ENCODE measurements around the gene KRTAP10-8.
"Not testable (repeated sequence)": the region's sequence is repeated elsewhere in the genome, so short reads cannot be mapped to it uniquely, and the experiment has no call there.

Gene KRTAP10-8

GRCh38 chr21:44612029-44612486, at the start of gene KRTAP10-8:
TSS of gene KRTAP10-8 (plus strand) at chr21:44612079. CDS start at chr21:44612101, 22 bp downstream.
- no peak for DNase-seq

GRCh38 chr21:44564099-44564498, 47.8 kb upstream of the KRTAP10-8 start:
- no peak for DNase-seq

GRCh38 chr21:44564886-44565598, 46.8 kb upstream of the KRTAP10-8 start:
- no peak for DNase-seq

- DNase-seq: no peak
Measured at GRCh38 chr21:44566403-44566802, 45.5 kb upstream of the KRTAP10-8 start.

- no peak for DNase-seq
Measured at GRCh38 chr21:44567481-44568171, 44.3 kb upstream of the KRTAP10-8 start.

GRCh38 chr21:44568261-44568660, 43.6 kb upstream of the KRTAP10-8 start:
- DNase-seq: no peak

- no peak for DNase-seq
Measured at GRCh38 chr21:44568667-44569556, 43.0 kb upstream of the KRTAP10-8 start.

- no peak for DNase-seq
Measured at GRCh38 chr21:44569861-44570517, 41.9 kb upstream of the KRTAP10-8 start.

GRCh38 chr21:44571296-44571695, 40.6 kb upstream of the KRTAP10-8 start:
- DNase-seq: no peak

- peak; percentile 32 for DNase-seq
Measured at GRCh38 chr21:44571844-44572782, 39.8 kb upstream of the KRTAP10-8 start.

- peak; percentile 39 for DNase-seq
Measured at GRCh38 chr21:44572959-44573583, 38.8 kb upstream of the KRTAP10-8 start.

- DNase-seq: not testable (repeated sequence)
Measured at GRCh38 chr21:44573630-44574456, 38.0 kb upstream of the KRTAP10-8 start, which contains the start of gene KRTAP10-4. TSS of gene KRTAP10-4 (plus strand) at chr21:44573729. CDS start at chr21:44573759, 30 bp downstream.

GRCh38 chr21:44574457-44575306, 37.2 kb upstream of the KRTAP10-8 start:
- peak; percentile 47 for DNase-seq

- DNase-seq: peak; percentile 36
Measured at GRCh38 chr21:44575307-44576024, 36.4 kb upstream of the KRTAP10-8 start.

GRCh38 chr21:44576025-44576420, 35.9 kb upstream of the KRTAP10-8 start:
- no peak for DNase-seq

- peak; percentile 41 for DNase-seq
Measured at GRCh38 chr21:44578371-44579055, 33.4 kb upstream of the KRTAP10-8 start.

- peak; percentile 35 for DNase-seq
Measured at GRCh38 chr21:44579056-44579832, 32.6 kb upstream of the KRTAP10-8 start.

Measured in islet precursor cell (in vitro differentiated cells).